Posterior cingulate gyrus (tissue), 11 donors: ENCODE results near the gene BRSK2.
"Not testable (repeated sequence)": the region's sequence is repeated elsewhere in the genome, so short reads cannot be mapped to it uniquely, and the experiment has no call there.

Experiments
- DNase-seq, 10 donors: peaks; one replicate each; pipeline versions ENCODE4 v3.0.0 to v3.0.0-alpha.2; 2020 to 2021; ENCODE audit warnings: mixed read lengths in 3 of 10
- intact Hi-C: fragments of 100-400 bp; cut with DNase I; formaldehyde crosslinking; loops from one replicate; pipeline ENCODE4 v1.15.1; 2023

The BRSK2 gene

DNA sequence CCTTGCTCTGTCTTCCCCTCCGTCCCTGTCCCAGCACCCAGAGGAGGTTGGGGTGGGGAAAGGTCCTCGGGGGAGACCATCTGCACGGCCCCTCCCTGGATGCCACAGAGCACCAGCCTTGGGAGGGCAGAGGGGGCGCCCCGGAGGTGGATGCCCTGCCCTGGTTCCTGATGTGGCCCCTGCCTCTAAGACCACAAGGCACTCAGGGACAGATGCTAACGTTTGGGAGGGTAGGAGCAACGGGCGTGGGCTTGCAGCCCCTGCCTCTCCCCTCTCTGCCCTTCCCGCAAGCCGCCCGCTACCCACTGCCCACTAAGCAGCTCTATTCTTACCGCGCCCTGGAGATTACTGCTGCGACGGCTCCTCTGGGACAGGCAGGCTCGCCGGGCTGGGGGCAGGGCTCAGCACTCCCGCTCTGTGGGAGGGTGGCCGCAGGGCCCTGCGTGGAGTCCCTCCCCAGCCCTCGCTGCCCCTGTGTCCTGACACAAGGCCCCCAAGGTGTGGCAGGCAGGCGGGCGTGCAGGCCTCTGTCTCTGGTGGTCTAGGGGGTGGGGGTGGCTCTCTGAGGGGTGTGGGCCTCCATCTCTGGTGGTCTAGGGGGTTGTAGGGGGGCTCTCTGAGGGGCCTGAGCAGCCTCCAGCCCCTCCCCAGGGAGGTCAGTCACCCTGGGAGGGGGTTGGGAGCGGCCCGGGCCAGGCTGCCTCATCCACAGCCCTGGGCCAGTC, 14.9 kb downstream of the BRSK2 start:
- DNase-seq, result peak in 2 of 10 donors; percentile 66 to 72
- intact Hi-C loops, result loop anchor here (10.0 kb wide), 1 partner anchor 110 kb away; no protein-coding TSS in a partner anchor

DNA sequence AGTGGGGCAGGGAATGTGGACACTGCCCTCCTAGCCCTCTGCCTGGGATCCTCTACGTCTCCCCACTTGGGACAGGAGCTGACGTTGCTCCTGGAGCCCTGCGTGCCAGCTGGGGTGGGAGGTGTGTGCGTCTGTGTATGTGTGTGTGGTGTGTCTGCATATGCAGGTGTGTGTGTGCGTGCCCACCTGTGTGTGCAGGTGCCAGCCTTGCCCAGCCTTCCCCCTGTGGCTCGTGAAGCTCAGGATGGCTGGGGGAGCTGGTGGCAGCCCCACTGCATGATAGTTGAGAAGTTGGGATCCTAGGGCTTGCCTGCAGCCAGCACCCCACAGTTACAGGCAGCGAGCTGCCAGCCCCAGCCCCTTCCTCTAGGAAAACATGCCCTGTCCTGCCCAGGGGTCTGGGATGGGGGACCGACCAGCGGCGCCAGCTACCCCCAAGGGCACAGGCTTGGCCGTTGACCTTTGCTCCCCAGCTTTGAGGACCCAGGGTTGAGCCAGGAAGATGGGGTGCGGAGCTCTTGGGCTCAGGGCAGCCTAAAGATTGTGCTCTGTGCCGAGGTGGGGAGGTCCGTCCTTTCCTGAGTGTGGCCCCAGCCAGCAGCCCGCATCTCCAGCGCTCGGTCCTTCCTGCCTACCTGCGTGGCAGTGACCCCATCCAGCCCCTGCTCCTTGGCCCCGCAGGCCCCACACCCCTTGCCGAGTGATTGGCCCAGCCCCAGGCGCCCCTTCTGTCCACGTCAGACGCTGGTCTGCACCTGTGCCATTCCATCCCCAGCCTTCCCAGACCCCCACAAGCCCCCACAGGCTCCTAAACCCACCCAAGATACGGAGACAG, 15.7 kb downstream of the BRSK2 start:
- DNase-seq, result peak in 1 of 10 donors; percentile 70
- intact Hi-C loops, result loop anchor here (10.0 kb wide), 1 partner anchor 109 kb away; no protein-coding TSS in a partner anchor

DNA sequence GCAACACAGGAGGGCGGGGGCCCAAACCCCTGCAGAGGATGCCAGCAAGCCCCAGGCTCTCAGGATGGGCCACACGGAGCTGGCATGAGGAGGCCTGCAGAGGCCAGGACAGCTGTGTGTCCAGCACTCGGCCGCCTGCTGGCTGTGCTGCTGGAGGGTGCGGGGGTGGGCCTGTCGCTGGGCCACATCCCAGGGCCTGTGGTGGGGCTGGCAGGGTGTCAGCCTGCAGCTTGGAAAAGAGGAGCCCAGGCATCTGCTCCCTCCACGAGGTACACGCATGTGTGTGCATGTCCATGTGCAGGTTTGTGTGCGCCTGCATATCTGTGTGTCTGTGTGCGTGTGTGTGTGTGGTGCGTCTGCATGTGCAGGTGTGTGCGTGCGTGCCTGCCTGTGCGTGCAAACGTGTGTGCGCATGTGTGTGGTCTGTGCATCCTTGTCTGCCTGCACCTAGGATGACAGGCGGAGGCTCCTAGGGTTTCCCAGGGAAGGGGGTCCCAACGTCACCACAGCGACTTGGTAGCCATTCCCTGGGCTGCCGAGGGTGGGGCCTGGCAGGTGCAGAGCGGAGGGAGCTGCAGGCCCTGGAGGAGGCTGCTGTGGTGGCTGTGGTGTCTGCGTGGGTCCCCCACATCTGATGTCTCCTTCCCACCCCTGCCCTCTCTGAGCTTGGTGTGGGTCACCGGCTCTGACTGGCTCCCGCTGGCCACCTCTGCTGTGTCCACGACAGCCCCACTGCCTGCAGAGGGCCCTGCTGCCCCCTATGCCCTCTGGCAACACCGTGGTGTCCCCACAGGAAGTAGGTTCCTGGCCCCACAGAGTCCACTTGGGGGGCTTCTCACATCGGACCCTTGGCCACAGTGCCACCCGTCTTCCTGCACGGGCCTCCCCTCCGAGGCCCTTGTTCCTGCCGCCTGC, 17.1 kb downstream of the BRSK2 start:
- intact Hi-C loops, result loop anchor here (10.0 kb wide), 1 partner anchor 108 kb away; no protein-coding TSS in a partner anchor
- DNase-seq, result peak in 9 of 10 donors; percentile 35 to 96 (median 69)

DNA sequence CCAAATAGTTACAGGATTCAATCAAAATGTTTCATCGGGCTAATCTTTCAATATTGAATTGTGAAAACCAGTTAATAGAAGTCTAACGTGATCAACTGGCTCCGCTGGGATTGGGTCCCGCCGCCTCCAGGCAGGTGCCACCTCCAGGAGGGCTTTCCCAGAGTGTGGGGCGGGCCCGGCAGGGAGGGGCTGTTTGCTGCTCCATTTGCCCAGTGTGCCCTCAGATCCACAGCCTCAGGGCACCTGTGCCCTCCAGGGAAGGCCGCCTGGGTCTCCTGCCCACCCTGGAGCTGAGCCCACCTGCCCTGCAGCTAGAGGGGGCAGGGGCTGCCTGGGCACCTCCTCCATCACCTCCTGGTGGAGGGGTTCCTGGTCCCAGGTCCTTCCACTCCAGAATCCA, 17.9 kb downstream of the BRSK2 start:
- DNase-seq, result peak in 1 of 10 donors; percentile 71
- intact Hi-C loops, result loop anchor here (10.0 kb wide), 1 partner anchor 107 kb away; no protein-coding TSS in a partner anchor

DNA sequence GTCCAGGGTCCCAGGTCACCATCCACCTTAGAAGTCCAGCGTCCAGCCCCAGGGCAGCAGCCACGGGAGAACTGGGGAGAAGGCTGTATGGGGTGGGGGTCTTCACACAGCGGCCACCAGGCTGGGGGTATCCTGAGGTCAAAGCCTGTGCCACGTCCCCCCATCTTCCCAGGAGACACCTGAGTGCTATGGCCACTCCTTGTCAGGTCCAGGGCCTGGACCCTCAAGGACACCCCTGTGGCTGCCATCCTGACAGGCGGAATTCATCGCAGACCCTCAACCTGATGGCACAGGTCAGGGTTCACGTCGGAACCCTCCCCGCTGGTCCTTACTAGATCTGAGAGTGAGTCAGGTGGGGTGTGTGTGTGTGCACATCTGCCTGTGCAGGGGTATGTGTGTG, 18.6 kb downstream of the BRSK2 start:
- intact Hi-C loops, result loop anchor here (10.0 kb wide), 1 partner anchor 106 kb away; no protein-coding TSS in a partner anchor
- peak in 1 of 10 donors; percentile 68 for DNase-seq

DNA sequence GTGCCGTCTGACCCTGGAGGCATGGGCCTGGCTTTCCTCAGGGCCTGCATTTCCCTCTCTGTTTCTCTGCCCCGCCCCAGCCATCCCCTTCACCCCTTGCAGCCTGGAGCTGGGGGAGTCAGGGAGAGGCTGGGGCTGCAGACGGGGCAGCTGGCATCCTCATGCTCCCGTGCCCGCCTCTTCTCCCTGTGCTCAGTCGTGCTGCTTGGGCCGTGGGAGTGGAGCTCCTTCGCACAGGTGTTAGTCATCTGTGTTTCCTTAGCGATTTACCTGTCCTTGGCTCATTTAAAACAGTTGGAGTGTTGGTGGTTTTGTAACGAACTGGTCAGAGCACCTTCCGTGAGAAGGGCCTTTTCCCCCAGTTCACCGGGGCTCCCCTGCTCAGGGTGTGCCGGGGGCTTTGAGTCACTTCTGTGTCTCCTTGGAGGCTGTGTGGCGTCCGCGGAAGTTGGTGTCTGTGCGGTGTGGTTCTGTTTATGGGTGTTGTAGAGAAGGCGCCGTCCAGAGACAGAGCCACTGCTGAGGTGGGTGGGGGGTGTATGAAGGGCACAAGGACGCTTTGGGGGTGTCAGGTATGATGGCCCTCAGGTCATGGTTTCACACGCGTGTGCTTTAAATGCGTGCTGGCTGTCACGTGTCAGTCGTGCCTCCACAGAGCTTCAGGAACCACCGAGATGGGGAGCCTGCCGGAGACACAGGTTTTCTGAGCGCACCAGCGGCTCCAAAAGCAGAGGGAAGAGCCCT, 19.5 kb downstream of the BRSK2 start:
- DNase-seq, result peak in 1 of 10 donors; percentile 87
- intact Hi-C loops, result loop anchor here (10.0 kb wide), 1 partner anchor 106 kb away; no protein-coding TSS in a partner anchor

DNA sequence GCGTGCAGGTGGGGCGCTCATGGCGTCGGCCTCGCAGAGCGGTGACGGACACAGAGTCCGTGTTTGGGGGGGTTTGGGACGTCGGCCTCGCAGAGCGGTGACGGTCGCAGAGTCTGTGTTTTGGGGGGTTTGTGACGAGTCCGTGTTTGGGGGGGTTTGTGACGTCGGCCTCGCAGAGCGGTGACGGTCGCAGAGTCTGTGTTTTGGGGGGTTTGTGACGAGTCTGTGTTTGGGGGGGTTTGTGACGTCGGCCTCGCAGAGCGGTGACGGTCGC, 20.1 kb downstream of the BRSK2 start:
- intact Hi-C loops, result loop anchor here (10.0 kb wide), 1 partner anchor 105 kb away; no protein-coding TSS in a partner anchor
- DNase-seq, result not testable (repeated sequence)

DNA sequence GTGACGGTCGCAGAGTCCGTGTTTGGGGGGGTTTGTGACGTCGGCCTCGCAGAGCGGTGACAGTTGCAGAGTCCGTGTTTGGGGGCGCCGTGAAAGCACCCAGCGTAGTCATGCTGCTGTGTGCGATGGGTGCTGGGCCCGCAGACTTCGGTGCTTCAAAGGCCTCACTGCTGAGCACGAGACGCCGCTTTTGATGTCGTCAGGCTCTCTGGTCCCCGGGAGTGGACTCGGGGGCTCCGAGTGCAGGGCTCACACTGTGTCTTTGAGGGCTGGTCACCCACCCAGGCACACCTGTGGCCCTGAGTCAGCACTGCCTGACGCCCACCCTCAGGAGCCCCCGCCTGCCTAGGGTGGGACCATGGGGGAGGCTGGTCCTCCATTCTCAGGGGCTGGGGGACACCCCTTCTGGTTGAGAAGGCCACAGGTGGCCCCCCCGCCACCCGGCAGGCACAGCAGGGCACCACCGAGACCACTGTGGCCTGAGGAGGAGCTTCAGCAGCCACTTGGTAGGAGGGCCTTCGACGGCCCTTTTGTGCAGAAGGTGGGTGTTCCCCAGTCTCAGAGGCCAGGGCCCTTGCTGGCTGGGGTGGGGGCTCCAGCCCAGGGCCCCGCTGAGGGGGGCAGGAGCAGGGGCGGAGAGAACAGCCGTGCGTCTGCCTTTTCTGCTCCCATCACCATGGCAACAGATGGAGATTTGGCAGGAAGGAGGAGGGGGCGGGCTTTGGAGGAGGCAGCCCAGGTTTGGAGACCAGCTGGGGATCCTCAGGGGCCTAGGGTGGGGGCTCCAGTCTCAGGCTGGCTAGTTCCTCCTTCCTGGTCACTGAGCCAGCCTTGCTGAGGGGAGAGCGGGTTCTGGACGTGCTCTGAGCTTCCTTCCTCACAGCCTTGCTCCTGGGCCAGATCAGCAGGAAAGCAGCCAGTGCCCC, 20.9 kb downstream of the BRSK2 start:
- DNase-seq, result peak in 6 of 10 donors; percentile 67 to 94 (median 82)
- intact Hi-C loops, result no loop called here

DNA sequence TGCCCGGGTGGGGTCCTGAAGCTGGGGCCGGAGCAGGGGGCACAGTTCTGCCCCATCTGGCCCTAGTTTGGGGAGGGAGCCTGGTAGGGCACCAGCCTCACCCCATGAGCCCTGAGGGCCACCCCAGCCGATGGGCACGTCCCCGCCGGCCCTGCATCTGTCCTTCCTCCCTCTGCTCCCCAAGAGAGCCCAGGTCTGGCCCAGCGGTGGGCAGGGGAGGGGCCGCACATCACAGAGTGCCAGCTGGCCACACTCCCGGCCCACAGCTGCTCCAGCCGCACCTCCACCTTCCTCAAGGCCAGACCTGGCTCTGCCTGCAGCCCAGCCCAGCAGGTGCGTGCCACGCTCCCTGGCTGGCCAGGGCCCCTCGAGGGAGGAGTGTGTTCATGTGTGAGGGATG, 21.6 kb downstream of the BRSK2 start:
- intact Hi-C loops, result no loop called here

DNA sequence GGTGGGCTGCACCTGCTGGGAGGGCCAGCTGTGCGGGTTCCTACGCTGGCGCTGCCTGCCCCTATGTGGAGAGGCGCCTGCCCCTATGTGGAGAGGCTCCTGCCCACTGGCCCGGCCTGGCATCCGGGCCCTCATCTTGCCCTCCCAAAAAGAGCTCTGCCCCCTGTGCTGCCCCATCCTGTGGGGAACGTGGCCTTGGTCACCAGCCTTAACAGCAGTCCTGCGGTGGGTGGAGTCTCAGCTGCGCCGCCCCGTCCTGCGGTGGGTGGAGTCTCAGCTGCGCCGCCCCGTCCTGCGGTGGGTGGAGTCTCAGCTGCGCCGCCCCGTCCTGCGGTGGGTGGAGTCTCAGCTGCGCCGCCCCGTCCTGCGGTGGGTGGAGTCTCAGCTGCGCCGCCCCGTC, 22.0 kb downstream of the BRSK2 start:
- DNase-seq, intact Hi-C loops: not testable (repeated sequence)

More for the DNA sequence above, 21.6 kb downstream of the BRSK2 start:
- peak in 1 of 10 donors; percentile 62 for DNase-seq

DNA sequence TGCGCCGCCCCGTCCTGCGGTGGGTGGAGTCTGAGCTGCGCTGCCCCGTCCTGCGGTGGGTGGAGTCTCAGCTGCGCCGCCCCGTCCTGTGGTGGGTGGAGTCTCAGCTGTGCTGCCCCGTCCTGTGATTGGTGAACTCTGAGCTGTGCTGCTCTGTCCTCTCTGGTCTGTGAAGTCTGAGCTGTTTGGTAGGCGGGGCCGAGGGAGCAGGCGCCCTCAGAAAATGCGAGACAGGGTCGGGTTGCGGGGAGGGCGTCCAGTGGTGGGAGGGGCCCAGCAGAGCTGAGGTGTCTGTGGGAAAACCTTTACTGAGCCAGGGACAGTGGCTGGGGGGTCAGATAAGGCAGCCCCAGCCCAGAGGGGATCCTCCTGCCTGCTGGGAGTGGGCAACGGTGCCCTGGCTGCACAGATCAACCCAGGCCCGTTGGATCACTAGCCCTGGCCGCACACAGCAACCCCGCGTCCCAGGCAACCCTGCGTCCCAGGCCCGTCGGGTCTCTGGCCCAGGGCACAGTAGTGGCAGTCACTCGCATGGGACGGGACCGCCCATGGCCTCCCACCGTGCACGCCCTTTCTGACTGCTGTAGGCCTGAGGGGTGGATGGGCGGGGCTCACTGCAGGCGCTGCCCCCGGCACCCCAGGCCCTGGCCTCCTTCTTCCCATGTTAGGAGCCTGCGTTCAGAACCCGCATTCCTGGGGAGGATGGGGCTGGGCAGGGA, 22.8 kb downstream of the BRSK2 start:
- intact Hi-C loops, result no loop called here
- no peak for DNase-seq

DNA sequence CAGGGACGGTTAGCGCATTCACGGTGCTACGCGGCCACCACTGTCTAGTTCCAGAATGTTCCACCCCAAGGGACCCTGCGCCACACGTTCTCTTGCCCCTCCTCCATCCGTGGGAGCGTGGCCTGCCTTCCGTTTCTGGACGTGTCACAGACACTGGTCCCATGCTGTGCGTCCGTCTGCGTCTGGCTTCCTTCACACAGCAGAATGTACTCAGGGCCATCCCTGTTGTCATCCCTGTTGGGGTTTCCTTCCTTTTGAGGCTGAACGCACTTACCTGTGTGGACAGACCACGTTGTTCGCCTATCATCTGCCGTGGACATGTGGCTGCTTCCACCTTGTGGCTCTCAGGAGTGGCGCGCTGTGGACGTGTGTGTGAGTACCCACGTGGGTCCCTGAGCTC, 24.9 kb downstream of the BRSK2 start:
- intact Hi-C loops, result no loop called here
- no peak for DNase-seq

DNA sequence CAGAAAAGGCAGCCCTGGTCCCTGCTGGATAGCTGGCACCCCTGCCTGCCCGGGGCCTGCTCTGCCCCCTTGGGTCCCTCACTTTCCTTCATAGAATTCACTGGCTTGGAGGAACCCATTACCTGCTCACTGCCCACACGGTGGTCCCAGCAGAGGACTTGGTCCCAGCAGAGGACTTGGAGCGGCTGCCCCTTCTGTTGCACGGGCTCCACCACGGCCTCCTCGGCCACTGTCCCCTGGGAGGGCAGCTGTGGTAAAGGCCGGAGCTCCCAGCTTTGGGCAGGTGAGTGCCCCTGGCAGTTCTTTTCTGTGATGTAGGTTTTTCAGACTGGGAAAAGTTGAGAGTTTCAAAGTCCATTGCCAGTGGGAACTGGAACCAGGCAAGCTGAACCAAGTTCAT, 25.9 kb downstream of the BRSK2 start:
- DNase-seq, result no peak
- intact Hi-C loops, result no loop called here

DNA sequence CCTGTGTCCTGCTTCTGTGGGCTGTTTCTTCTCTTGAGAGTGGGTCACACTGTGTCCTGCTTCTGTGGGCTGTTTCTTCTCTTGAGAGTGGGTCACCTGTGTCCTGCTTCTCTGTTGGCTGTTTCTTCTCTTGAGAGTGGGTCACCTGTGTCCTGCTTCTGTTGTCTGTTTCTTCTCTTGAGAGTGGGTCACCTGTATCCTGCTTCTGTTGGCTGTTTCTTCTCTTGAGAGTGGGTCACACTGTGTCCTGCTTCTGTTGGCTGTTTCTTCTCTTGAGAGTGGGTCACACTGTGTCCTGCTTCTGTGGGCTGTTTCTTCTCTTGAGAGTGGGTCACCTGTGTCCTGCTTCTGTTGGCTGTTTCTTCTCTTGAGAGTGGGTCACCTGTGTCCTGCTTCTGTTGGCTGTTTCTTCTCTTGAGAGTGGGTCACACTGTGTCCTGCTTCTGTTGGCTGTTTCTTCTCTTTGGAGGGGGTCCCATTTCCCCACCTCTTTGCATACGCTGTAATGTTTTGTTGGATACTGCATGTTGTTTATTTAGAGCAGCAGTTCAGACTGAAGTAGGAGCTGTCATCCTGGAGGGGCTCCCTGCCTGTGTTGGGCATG, 28.6 kb downstream of the BRSK2 start:
- intact Hi-C loops, DNase-seq: not testable (repeated sequence)

DNA sequence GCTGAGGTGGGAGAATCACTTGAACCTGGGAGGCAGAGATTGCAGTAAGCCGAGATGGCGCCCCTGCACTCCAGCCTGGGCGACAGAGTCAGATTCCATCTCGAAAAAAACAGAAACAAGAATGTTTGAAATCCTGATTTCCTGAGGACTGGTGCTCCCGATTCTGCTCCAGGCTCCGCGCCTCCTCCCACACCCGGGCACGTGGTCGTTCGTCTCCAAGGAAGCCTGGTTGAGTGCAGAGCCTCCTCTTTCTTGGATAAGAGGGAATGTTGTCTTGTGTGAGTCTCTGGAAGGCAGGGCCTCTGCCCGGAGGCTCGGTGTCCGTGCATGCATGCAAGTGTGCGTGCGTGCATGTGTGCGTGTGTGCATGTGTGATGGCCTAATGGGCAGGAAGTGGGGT, 30.1 kb downstream of the BRSK2 start:
- DNase-seq, result peak in 8 of 10 donors; percentile 59 to 96 (median 76)
- intact Hi-C loops, result no loop called here

DNA sequence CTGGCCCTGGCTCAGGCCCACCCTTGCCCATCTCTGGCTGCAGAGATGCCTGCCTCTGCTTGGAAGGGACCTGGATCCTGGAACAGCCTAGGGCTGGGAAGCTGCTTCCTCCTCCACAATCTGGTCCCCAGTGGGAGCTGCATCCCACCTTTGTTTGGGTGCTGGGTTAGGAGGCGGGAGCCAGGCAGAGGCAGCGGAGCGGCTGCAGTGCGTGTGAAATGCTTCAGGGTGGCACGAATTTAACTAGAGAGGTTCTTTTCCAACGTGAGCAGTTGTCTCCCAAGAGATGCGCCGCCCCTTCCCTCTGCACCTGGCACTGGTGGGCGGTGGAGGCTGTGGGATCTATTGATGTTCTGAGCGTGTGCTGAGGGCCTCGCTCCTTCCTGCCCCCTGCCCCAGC, 31.6 kb downstream of the BRSK2 start:
- DNase-seq, result peak in 6 of 10 donors; percentile 54 to 94 (median 74)
- intact Hi-C loops, result no loop called here

DNA sequence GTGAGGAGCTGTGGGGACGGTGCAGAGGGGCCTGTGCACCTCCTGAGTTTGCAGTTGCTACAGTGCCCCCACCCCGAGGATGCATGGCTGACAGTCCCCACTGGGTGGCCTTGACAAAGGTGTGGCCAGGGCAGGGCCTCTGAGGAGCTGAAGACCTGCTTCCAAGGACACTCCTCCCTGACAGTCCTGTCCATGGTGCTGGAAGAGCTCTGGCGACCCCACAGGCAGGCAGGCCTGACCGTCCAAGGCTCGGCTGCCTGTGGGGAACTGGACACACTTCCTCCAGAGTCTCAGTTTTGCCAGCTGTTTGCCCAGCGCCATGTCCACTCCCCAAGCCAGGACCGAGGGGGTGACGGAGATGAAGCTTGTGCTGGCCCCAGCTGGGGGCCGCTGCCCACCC, 32.7 kb downstream of the BRSK2 start:
- intact Hi-C loops, result no loop called here
- no peak for DNase-seq
